Liver (tissue), 3 donors: Measurements from ENCODE around the gene TMBIM1.

Experiments used
- ATF3 ChIP-seq: IDR thresholded peaks from 2 replicates; pipeline ENCODE4 v1.6.1; 2016; ENCODE audit warnings: antibody characterized with exemption
- CTCF ChIP-seq: fragments of 150-350 bp; IDR thresholded peaks from 2 replicates; pipeline ENCODE4 v1.5.1; 2017; ENCODE audit warnings: improper control_type of control experiment, low read depth, low read length; ENCODE audit not compliant: missing input control
- EGR1 ChIP-seq, 2 donors: IDR thresholded peaks; 2 replicates each; pipeline ENCODE4 v1.6.1; 2016 to 2018; ENCODE audit warnings: antibody characterized with exemption in 2 of 2, low read depth in 2 of 2
- GABPA ChIP-seq, 2 donors: IDR thresholded peaks in 1 of 2; conservative IDR thresholded peaks in 1 of 2; 2 replicates each; pipeline ENCODE4 v1.6.1; 2016; ENCODE audit warnings: antibody characterized with exemption in 2 of 2, mild to moderate bottlenecking in 1 of 2, moderate library complexity in 1 of 2
- JUND ChIP-seq, 2 donors: IDR thresholded peaks; 2 replicates each; pipeline ENCODE4 v1.6.1; 2016; ENCODE audit warnings: antibody characterized with exemption in 2 of 2
- NR2F2 ChIP-seq: IDR thresholded peaks from 2 replicates; pipeline ENCODE4 v1.6.1; 2016; ENCODE audit warnings: antibody characterized with exemption
- RAD21 ChIP-seq, 2 donors: IDR thresholded peaks; 2 replicates each; pipeline ENCODE4 v1.6.1; 2016; ENCODE audit warnings: antibody characterized with exemption in 2 of 2, mild to moderate bottlenecking in 2 of 2
- TAF1 ChIP-seq: conservative IDR thresholded peaks from 2 replicates; pipeline ENCODE4 v1.6.1; 2016; ENCODE audit warnings: antibody characterized with exemption, mild to moderate bottlenecking
- YY1 ChIP-seq: IDR thresholded peaks from 2 replicates; pipeline ENCODE4 v1.6.1; 2016; ENCODE audit warnings: antibody characterized with exemption, mild to moderate bottlenecking
- ZBTB33 ChIP-seq: IDR thresholded peaks from 2 replicates; pipeline ENCODE4 v1.6.1; 2016; ENCODE audit warnings: antibody characterized with exemption
- TF ChIP-seq, protein P1 (sequence below): IDR thresholded peaks from 2 replicates; pipeline ENCODE4 v1.6.1; 2016; ENCODE audit warnings: antibody characterized with exemption, mild to moderate bottlenecking
- donor health status: healthy.
- donor health status: healthy.

DNA sequence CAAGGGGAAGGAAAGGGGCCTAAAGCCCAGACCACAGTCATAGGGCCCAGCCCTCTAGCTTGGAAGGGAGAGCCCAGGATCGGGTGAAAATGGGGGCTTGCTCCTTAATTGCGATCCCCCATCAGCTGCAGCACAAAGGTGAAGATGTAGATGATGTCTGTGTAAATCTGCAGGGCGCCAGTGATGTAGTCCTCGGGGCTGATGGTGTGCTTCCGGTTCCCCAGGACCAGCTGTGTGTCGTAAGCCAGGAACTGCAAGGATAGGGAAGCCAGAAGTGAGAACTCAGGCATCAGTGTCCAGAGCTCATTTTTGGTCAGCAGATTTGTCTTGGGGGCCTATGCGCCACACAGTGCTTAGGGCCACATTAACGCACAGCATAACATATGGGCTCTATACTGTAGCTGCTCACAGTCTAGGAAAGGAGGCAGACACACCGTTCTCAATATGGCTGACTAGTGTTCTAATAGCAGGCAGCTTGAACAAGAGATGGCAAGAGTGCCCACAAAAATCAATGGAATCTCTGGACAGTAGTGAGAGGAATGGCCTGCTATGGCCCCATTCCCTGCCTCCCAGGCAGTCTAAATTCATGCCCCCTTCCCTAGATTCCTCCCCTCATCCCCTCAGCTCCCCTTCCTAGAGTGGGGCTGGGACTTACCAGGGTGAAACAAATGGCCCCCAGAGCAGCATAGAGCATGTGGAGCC, 16.8 kb downstream of the TMBIM1 start:
- no peak for TF ChIP-seq JUND (IDR thresholded peaks at IDR 0.05)
- no peak for TF ChIP-seq GABPA (IDR thresholded peaks at IDR 0.05 in 1 of 2, conservative IDR thresholded peaks at IDR 0.05 in 1 of 2)
- no peak for TF ChIP-seq CTCF
- no peak for TF ChIP-seq YY1
- no peak for TF ChIP-seq RAD21 (IDR thresholded peaks at IDR 0.05)
- no peak for TF ChIP-seq TAF1
- TF ChIP-seq ATF3, result no peak
- TF ChIP-seq NR2F2, result no peak
- TF ChIP-seq ZBTB33, result no peak
- no peak for TF ChIP-seq EGR1 (IDR thresholded peaks at IDR 0.05; ENCODE audit: low read depth in 2 of 2)
- TF ChIP-seq, protein P1, sequence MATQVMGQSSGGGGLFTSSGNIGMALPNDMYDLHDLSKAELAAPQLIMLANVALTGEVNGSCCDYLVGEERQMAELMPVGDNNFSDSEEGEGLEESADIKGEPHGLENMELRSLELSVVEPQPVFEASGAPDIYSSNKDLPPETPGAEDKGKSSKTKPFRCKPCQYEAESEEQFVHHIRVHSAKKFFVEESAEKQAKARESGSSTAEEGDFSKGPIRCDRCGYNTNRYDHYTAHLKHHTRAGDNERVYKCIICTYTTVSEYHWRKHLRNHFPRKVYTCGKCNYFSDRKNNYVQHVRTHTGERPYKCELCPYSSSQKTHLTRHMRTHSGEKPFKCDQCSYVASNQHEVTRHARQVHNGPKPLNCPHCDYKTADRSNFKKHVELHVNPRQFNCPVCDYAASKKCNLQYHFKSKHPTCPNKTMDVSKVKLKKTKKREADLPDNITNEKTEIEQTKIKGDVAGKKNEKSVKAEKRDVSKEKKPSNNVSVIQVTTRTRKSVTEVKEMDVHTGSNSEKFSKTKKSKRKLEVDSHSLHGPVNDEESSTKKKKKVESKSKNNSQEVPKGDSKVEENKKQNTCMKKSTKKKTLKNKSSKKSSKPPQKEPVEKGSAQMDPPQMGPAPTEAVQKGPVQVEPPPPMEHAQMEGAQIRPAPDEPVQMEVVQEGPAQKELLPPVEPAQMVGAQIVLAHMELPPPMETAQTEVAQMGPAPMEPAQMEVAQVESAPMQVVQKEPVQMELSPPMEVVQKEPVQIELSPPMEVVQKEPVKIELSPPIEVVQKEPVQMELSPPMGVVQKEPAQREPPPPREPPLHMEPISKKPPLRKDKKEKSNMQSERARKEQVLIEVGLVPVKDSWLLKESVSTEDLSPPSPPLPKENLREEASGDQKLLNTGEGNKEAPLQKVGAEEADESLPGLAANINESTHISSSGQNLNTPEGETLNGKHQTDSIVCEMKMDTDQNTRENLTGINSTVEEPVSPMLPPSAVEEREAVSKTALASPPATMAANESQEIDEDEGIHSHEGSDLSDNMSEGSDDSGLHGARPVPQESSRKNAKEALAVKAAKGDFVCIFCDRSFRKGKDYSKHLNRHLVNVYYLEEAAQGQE, result no peak
